GM21423 (cell line): Measurements from ENCODE around the gene FLYWCH2.
A peak's percentile ranks its signal among the peaks of the same experiment; 100 is the strongest.
"Not testable (repeated sequence)": the region's sequence is repeated elsewhere in the genome, so short reads cannot be mapped to it uniquely, and the experiment has no call there.

Source experiments
- ATAC-seq: cut with Tn5 transposase; IDR thresholded peaks from one replicate; pipeline ENCODE4 v1.9.1; 2021; ENCODE audit warnings: mild to moderate bottlenecking, moderate library complexity; ENCODE audit not compliant: unreplicated experiment

Gene FLYWCH2

DNA sequence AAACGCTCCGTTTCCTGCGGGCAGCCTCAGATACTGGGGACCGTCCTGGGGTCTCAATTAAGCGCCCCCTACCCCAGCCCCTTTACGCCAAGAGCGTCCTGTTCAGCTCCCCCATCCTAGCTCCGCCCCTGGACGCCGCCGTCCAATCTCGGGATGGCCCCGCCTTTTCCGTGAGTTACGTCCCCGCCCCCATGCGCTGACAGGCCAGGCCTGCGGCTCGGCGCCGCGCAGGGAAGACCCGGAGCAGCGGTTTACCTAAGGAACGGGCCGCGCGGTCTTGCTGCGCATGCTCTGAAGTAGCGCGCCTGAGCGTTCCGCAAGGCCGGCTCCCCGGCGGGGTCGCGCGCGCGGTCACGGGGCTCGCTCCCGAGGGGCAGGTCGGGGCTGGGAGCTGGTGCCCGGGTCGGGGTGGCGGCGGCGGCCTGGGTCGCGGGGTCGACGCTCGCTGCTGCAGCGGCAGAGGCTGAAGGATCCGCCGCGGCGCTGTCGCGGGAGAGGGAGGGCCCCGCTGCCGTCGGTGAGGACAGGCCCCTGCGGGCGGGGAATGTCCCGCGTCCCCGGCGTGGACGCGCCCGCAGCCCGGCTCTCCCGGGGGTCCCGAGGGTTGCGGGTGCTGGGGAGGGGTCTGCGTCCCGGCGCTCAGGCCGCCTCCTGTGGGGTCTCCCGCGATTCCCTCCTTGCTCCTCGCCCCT lies 28.8 kb downstream of the FLYWCH2 start, which contains the start of gene FLYWCH1:
Gene FLYWCH1, plus strand, starts transcription at position 294 of the 692 bp plus-strand sequence. CDS start 17,755 bp downstream, outside the sequence.
- ATAC-seq, result peak; percentile 95

DNA sequence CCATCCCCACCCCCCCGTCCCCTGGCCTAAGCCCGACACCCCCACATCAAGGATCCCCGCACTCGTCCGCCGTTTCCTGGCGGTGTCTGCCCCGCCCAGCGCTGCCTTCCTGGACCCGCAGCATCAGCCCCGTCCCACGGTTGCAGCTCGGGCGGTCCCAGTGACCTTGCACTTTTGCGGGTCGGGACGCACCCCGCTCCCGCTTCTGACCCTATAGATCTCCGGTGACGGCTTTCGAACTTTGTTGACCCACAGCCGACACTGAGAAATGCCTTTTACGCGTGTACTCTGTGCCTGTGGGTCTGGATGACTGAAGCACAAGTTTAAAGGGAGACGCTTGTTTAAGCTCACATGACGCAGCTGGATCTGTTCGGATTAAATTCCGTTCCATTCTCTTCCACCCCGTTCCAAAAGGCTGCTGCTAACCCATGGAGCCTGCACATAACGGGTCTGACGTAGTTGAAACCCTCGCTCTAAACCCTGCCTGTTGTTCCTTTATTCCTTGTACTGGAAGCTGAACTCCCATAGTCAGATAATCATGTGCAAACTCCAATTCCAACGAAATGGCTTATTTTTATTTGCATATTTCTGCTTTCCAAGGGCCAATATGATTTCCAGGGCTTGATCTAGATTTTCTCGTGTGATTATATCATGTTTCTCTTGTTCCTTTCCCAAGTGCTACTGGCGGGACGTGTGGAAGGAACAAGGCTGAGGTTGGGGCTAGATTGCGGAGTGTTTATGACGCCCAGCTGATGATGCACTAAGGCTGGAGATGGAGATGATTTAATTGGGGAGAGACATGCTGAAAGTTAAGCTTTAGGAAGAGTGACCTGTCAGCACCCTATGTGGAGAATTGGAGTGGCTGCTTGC lies 29.6 kb downstream of the FLYWCH2 start:
- ATAC-seq, result no peak

DNA sequence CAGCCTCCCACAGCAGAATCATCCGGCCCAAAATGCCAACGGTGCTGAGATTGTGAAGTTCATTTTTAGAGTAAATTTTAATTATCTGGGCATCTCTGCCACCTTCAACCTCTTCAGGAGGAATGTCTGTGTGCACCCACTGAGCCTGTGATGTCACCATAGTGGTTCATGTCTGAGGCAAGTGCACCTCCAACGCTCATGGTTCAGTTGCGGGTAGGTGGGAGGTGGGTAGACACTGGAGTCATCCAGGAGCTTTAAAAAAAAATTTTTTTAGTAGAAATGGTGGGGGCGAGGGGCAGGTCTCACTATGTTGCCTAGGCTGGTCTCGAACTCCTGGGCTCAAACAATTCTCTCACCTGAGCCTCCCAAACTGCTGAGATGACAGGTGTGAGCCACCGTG lies 30.6 kb downstream of the FLYWCH2 start:
- no peak for ATAC-seq

DNA sequence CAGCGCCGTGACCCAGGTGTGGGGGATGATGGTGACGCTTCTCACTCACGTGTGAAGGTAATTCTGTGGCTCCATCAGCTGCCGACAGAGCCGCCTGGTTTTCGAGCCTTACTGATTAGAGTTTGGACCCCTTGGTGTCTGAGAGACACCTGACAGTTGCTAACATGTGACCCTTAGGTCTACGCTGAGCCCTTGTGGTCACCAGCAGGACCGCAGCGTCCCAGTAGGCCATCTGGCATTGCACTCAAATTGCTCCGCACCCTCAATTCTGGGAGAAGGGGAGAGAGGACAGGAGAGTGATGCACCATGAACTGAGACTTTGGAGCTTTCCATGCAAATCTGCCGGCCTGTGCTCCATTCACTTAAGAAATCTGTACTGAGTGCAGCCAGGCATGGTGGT lies 31.2 kb downstream of the FLYWCH2 start:
- ATAC-seq, result no peak

DNA sequence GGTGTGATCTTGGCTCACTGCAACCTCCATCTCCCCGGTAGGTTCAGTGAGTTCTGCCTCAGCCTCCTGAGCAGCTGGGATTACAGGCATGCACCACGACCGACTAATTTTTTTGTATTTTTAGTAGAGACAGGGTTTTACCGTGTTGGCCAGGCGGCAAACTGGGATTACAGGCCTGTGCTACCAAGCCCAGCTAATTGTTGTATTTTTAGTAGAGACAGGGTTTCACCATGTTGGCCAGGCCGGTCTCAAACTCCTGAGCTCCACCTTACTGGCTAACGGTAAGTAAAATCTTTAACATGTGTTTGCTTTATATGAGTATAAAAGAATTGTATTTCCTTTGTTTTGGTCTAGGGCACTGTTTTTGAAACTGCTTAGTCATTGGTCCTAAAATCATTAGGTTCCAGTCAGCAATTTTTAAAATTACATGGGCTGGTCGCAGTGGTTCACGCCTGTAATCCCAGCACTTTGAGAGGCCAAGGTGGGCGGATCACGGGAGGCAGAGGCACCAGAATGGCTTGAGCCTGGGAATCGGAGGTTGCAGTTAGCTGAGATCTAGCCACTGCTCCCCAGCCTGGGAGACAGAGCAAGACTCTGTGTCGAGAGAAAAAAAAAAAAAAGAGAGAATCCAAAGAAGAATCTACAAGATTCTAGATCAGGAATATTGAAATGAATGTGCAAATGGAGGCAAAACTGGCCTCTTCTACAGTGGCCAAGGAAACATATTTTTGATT lies 32.3 kb downstream of the FLYWCH2 start:
- no peak for ATAC-seq

DNA sequence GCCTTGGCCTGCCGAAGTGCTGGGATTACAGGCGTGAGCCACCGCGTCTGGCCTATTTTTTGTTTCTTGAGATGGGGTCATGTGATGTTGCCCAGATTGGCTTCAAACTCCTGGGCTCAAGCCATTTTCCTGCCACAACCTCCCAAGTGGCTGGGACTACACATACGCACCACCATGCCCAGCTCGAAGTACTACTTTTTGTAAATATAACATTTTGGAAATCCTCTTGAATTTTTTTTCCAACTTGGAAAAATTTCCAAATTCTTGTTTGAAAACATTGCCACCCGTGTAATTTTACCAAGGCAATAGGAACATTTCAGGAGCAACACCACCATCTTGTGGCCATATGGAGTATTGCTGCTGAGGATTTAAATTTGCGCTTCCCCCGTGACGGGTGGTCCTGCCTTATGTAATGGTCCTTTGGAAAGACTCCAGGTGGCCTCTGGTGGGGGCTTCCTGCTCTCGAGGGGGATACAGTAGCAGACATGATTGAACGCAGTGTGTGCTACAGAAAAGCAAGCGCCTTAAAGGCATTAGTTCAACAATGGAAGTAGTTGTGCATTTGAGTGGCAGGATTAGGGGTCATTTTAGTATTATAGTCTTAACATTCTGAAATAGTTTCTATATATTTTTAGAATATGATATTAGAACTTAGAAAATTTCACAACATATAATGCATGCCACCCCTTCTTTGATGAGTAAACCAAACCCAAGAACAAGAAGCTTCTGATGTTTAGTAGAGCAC lies 36.7 kb downstream of the FLYWCH2 start:
- ATAC-seq, result no peak

DNA sequence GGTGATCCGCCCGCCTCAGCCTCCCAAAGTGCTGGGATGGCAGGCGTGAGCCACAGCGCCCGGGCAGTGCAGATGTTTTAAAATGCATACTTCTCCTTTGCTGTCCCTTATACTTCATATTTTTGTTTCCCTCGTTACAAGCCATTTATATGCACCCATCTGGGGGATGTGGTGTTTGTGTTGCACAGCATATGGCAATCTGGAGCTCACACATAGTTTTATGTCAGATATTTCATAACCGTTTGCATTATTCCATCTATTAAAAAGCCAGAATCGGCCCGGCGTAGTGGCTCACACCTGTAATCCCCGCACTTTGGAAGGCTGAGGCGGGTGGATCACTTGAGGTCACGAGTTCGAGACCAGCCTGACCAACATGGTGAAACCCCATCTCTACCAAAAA lies 40.5 kb downstream of the FLYWCH2 start:
- ATAC-seq, result no peak

DNA sequence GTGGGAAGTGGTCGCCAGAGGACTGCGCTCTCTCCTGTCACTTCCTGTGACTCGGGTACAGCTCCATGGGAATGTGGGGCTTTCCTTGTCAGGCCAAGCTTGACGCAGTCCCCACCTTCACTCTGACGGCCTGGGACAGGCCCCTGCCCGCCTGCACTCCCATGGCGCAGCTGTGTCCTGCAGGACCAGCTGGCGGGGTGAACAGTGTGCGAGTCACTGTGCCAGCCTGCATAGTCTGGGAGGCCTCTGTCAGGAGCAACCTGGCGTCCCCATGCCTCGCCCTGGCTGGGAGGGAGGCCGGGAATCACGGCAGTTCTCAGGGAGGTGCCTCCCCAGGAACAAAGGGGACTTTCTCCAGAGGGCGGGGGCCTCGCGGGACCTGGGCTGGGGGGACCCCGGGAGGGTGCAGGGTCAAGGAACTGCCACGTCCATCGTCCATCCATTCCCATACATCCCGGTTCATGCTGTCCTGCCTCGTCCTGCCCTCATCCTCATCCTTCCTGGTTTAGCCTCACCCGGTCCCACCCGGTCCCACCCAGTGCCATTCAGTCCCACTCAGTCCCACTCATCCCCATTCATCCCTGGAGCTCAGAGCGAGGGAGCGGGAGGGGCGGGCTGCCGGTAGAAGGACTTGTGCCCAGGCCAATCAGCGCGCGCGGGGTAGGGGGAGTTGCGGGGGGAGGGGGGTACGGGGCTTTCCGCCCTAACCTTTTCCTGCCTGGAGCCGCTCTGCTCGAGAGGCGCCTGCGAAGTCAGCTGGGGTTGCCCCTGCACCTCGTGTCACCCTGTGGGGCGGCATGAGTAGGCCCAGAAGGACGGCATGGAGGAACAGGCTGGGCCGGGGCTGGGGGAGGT lies 42.1 kb downstream of the FLYWCH2 start:
- no peak for ATAC-seq

DNA sequence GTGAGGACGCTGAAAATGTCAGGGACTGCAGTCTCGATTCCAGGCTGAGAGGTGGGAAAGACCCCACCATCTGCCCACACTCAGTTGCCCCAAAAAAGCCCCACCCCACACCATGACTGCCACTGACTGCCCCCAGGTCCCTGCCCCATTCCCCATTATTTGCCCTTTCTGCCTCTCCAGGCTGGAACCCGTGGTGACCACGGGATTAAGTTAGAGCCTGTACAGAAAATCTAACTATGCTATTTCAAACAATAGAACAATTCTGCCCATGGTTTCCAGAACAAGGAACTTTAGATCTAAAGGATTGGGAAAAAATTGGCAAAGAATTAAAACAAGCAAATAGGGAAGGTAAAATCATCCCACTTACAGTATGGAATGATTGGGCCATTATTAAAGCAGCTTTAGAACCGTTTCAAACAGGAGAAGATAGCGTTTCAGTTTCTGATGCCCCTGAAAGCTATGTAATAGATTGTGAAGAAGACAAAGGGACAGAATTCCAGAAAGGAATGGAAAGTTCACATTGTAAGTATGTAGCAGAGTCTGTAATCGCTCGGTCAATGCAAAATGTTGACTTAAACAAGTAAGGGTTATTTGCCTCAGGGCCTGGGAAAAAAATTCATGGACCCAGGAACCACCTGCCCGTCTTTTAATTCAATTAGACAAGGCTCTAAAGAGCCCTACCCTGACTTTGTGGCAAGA lies 43.1 kb downstream of the FLYWCH2 start:
- ATAC-seq, result no peak

DNA sequence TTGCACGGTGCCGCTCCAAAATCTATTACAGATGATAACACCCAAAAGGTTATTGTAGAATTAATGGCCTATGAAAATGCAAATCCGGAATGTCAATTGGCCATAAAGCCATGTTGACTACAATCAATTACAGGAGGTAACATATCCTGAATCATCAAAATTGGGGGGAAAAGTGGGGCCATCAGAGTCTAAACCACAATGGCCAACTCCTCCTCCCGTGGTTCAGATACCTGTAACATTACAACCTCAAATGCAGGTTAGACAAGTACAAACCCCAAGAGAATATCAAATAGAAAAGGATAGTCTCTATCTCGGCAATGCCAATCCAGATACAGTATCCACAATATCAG lies 43.6 kb downstream of the FLYWCH2 start:
- no peak for ATAC-seq

DNA sequence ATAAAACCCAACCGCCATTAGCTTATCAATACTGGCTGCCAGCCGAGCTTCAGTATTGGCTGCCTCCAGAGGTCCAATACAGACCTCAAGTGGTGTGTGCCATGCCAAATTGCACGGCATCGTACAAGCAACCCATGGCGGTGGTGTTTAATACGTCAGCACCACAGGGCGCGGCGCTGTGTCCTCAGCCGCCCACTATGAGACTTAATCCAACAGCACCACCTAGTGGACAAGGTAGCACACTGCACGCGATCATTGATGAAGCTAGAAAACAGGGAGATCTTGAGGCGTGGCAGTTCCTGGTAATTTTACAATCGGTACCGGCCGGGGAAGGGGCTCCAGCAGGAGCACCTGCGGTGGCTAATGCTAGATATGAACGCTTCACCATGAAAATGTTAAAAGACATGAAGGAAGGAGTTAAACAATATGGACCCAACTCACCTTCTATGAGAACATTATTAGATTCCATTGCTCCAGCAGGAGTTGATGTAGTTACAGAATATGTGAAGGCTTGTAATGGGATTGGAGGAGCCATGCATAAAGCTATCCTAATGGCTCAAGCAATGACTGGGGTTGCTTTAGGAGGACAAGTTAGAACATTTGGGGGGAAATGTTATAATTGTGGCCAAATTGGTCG lies 44.1 kb downstream of the FLYWCH2 start:
- peak; percentile 73 for ATAC-seq

DNA sequence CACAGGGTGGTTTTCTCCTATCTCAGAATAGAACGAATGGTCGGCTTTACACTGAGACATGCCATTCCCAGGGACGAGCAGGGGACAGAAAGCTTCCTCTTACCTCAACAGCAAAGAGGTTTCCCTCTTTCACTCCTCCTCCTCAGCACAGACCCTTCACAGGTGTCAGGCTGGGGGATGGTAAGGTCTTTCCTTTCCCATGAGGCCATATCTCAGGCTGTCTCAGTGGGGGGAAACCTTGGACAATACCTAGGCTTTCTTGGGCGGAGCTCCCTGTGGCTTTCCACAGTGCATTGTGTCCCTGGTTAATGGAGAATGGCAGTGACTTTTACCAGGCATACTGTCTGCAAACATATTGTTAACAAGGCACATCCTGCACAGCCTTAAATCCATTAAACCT lies 45.1 kb downstream of the FLYWCH2 start:
- ATAC-seq, result not testable (repeated sequence)

DNA sequence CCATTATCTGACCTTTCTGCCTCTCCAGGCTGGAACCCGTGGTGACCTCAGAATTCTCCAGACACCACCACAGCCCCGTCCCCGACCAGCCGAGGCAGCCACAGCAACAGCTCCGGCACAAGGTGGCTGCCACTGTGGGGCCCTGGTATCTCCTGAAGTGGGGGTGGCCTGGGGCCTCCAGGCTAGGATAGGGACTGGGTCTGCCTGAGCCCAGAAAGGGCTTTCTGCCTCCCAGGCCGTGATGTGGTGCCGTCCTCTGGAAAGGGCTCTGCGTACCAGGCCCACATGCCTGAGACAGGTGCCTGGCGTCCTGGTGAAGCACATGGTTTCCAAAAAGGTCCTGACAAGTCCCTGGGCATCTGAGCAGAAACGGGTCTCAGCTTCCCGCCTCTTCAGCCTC lies 45.8 kb downstream of the FLYWCH2 start:
- no peak for ATAC-seq

DNA sequence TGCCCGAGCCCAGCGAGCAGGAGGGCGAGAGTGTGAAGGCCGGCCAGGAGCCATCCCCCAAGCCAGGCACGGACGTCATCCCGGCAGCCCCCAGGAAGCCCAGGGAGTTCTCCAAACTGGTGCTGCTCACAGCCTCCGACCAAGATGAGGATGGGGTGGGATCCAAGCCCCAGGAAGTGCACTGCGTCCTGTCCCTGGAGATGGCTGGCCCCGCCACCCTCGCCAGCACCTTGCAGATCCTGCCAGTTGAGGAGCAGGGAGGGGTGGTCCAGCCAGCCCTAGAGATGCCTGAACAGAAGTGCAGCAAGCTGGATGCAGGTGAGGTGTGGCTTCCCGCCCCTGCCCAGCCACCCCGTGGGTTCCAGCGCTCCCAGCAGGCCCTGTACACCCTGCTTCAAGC lies 46.7 kb downstream of the FLYWCH2 start:
- no peak for ATAC-seq

DNA sequence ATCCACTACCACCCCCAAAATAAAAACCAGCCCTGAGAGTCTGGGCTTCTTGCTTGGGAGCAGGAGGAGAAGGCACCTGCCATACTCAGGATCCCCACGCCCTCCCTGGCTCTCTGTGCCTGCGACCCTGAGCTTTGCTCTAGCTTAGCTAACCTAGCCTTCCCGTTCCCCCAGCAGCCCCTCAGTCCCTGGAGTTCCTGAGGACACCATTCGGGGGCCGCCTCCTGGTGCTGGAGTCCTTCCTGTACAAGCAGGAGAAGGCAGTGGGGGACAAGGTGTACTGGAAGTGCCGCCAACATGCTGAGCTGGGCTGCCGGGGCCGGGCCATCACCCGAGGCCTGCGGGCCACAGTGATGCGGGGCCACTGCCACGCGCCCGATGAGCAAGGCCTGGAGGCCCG lies 47.2 kb downstream of the FLYWCH2 start:
- no peak for ATAC-seq

DNA sequence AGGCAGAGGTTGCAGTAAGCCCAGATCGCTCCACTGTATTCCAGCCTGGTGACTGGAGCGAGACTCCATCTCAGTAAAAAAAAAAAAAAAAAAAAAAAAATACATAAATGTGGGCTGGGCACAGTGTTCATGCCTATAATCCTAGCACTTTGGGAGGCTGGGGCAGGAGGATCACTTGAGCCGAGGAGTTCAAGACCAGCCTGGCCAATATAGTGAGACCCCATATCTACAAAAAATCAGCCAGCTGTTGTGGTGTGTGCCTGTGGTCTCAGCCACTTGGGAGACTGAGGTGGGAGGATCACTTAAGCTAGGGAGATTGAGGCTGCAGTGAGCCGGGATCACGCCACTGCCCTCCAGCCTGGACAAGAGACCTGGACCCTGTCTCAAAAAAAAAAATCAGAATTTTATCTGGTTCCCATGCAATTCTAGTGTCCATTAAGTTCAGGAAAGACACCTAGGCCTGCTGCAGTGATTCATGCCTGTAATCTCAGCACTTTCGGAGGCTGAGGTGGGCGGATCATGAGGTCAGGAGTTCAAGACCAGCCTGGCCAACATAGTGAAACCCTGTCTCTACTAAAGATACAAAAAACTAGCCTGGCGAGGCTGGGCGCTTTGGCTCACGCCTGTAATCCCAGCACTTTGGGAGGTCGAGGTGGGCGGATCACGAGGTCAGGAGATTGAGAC lies 48.4 kb downstream of the FLYWCH2 start:
- ATAC-seq, result not testable (repeated sequence)

DNA sequence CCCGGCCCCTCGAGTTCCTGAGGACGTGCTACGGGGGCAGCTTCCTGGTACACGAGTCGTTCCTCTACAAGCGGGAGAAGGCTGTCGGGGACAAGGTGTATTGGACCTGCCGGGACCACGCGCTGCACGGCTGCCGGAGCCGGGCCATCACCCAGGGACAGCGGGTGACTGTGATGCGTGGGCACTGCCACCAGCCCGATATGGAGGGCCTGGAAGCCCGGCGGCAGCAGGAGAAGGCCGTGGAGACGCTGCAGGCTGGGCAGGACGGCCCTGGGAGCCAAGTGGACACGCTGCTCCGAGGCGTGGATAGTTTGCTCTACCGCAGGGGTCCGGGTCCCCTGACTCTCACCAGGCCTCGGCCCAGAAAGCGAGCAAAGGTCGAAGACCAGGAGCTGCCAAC lies 50.1 kb downstream of the FLYWCH2 start:
- no peak for ATAC-seq

DNA sequence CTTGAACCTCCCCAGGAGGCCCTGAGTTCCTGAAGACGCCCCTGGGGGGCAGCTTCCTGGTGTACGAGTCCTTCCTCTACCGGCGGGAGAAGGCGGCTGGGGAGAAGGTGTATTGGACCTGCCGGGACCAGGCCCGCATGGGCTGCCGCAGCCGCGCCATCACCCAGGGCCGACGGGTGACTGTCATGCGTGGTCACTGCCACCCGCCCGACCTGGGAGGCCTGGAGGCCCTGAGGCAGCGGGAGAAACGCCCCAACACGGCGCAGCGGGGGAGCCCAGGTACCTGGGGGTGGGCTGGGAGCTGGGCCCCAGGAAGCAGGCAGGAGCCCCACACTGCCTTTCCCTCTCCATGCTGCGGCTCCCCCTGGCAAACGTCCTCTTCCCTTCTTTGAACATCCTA lies 50.7 kb downstream of the FLYWCH2 start:
- no peak for ATAC-seq
